Adrenal gland (tissue), 12 donors: ENCODE measurements around the gene SEC16A. TPM values are rescaled to one million over a fixed set of nuclear protein-coding genes. Genes with fewer than 3 reads are reported as not detected.

Experiments
- DNase-seq, 7 donors: peaks; one replicate each; pipeline ENCODE4 v3.0.0-alpha.2; 2019 to 2020
- H3K27ac ChIP-seq, 5 donors: fragments of 200-600 bp; sonication (generic) in 4 of 5; 1 replicate in 3 of 5; 2 replicates in 2 of 5; pipeline versions ENCODE4 v1.5.1 to v1.8.0; 2016 to 2020; ENCODE audit warnings: mild to moderate bottlenecking in 1 of 5
- H3K27me3 ChIP-seq: fragments of 200-600 bp; 2 replicates; pipeline ENCODE4 v1.8.0; 2021
- H3K36me3 ChIP-seq, 2 donors: fragments of 200-600 bp; replicated peaks in 1 of 2; 1 replicate in 1 of 2; 2 replicates in 1 of 2; pipeline versions ENCODE4 v1.5.1 to v1.8.0; 2018 to 2022
- H3K4me1 ChIP-seq, 2 donors: fragments of 200-600 bp; replicated peaks in 1 of 2; 1 replicate in 1 of 2; 2 replicates in 1 of 2; pipeline versions ENCODE4 v1.5.1 to v1.8.0; 2018 to 2021
- H3K4me3 ChIP-seq, 4 donors: fragments of 200-600 bp; sonication (generic) in 3 of 4; one replicate each; pipeline ENCODE4 v1.5.1; 2016 to 2018
- H3K9me3 ChIP-seq, 3 donors: fragments of 200-600 bp; sonication (generic) in 1 of 3; replicated peaks in 1 of 3; 1 replicate in 2 of 3; 2 replicates in 1 of 3; pipeline versions ENCODE4 v1.5.1 to v1.8.0; 2016 to 2021
- CTCF ChIP-seq, 6 experiments: fragments of 450-650 bp in 4 of 6; fragments of 200-600 bp in 2 of 6; sonication (generic) in 1 of 6; IDR thresholded peaks; 1 replicate in 5 of 6; 2 replicates in 1 of 6; pipeline versions ENCODE4 v1.5.1 to v1.8.0; 2016 to 2021; ENCODE audit warnings: antibody characterized with exemption in 6 of 6, mild to moderate bottlenecking in 2 of 6, moderate library complexity in 1 of 6
- POLR2A ChIP-seq, 2 donors: fragments of 450-650 bp; IDR thresholded peaks; one replicate each; pipeline ENCODE4 v1.6.1; 2017; ENCODE audit warnings: antibody characterized with exemption in 2 of 2, mild to moderate bottlenecking in 2 of 2, moderate library complexity in 1 of 2
- WGBS, 4 donors: extraction: QIAGEN DNeasy Blood & Tissue Kit in 2 of 4; methylation state at CpG; one replicate each; pipeline versions ENCODE4 v1.1.5 to v1.1.7; 2013 to 2017; 5-methylcytosine and 5-hydroxymethylcytosine counted together
- intact Hi-C, 2 donors: fragments of 100-400 bp; cut with DNase I; formaldehyde crosslinking; loops; one replicate each; pipeline versions ENCODE4 v1.14.1 to v1.15.0; 2022 to 2023
- polyA plus RNA-seq, 3 donors: library from polyadenylated mRNA; stranded (reverse); fragments of 200-250 nt in 2 of 3; fragments of 350-450 nt in 1 of 3; fragmentation: Illumina TruSeq in 1 of 3; extraction: RNeasy Lipid Tissue Mini Kit (QIAGEN cat#74804) in 1 of 3; gene quantifications; one replicate each; pipeline ENCODE4 v1.2.3, GENCODE V29; 2013 to 2014
- total RNA-seq, 9 donors: library from RNA; depleted of rRNA in 4 of 9; stranded (reverse); fragments of >200 nt in 4 of 9; fragments of 120-200 nt in 1 of 9; fragmentation: NEBNext Ultra II Directional in 1 of 9; extraction: Animal tissue kit (Norgen Biotek cat#: 25700) in 1 of 9; gene quantifications; one replicate each; pipeline versions ENCODE4 v1.1.0 to v1.2.4, GENCODE V29; 2013 to 2023
- donor health status: healthy with polysubstance abuse.
- donor health status: Bipolar disorder and iron deficiency.
- donor health status: DM: yes; HTN: yes; CAD: no.
- donor health status: DM: no; HTN: no; CAD: no.
- donor health status: DM: no; HTN: no; CAD: no.
- donor health status: DM: yes; HTN: yes; CAD: no.

SEC16A gene
- total and polyA plus RNA-seq, 12 donors: 18.8 to 107 (median 56.5) TPM

- intact Hi-C loops: no loop called here
- Histone ChIP-seq H3K36me3 (peaks cover 0 to 60% of the 10 kb centered on the region in 2 donors), H3K27me3 (no peaks in the 10 kb centered on the region), H3K27ac (no peak overlapping the region), H3K9me3 (no peaks in the 10 kb centered on the region), H3K4me1 (no peaks in the 10 kb centered on the region), H3K4me3 (no peak overlapping the region)
- no peak for DNase-seq
- TF ChIP-seq CTCF (IDR thresholded peaks at IDR 0.05) (no peak), POLR2A (IDR thresholded peaks at IDR 0.05) (no peak)
- WGBS, 4 donors: 93 to 96% (median 94%) methylated on average over 29 to 43 of the region's 43 CpGs
Measured at GRCh38 chr9:136423432-136424146, 59.3 kb downstream of the SEC16A start.

- H3K36me3 ChIP-seq: peaks cover 0 to 67% of the 10 kb centered on the region in 2 donors
- 91 to 96% (median 94%) methylated on average over 24 to 26 of the region's 26 CpGs for WGBS, 4 donors
- intact Hi-C loops: no loop called here
Measured at GRCh38 chr9:136422876-136423275, 60.0 kb downstream of the SEC16A start.

DNA sequence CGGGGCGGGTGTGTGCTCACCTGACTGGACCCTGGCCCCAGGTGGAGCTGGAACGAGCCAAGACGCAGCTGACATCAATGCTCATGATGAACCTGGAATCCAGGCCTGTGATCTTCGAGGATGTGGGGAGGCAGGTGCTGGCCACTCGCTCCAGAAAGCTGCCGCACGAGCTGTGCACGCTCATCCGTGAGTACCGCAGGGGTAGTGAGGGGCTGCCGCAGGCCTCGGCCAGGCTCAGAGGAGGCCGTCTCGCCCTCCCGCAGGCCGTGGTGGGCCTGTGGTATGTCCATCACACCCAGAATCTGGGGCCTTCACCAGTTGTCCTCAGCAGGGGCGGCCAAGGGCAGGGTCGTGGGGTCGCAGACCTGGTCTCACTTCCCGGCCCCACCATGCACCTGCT is 61.0 kb downstream of the SEC16A start:
- TF ChIP-seq POLR2A (IDR thresholded peaks at IDR 0.05) (no peak), CTCF (IDR thresholded peaks at IDR 0.05) (no peak)
- no peaks in the 10 kb centered on the region for H3K4me1 ChIP-seq
- intact Hi-C loops: no loop called here
- no peak overlapping the region for H3K27ac ChIP-seq
- DNase-seq: no peak
- H3K4me3 ChIP-seq: no peak overlapping the region
- H3K36me3 ChIP-seq: peaks cover 0 to 78% of the 10 kb centered on the region in 2 donors
- no peaks in the 10 kb centered on the region for H3K27me3 ChIP-seq
- H3K9me3 ChIP-seq: no peaks in the 10 kb centered on the region
- WGBS, 4 donors: 85 to 93% (median 91%) methylated on average over 10 to 21 of the region's 21 CpGs

More at GRCh38 chr9:136422876-136423275, 60.0 kb downstream of the SEC16A start:
- Histone ChIP-seq H3K27me3 (no peaks in the 10 kb centered on the region), H3K4me1 (no peaks in the 10 kb centered on the region), H3K27ac (no peak overlapping the region), H3K9me3 (no peaks in the 10 kb centered on the region), H3K4me3 (no peak overlapping the region)
- DNase-seq: no peak
- no peak for TF ChIP-seq CTCF (IDR thresholded peaks at IDR 0.05)
- TF ChIP-seq POLR2A (IDR thresholded peaks at IDR 0.05): no peak

DNA sequence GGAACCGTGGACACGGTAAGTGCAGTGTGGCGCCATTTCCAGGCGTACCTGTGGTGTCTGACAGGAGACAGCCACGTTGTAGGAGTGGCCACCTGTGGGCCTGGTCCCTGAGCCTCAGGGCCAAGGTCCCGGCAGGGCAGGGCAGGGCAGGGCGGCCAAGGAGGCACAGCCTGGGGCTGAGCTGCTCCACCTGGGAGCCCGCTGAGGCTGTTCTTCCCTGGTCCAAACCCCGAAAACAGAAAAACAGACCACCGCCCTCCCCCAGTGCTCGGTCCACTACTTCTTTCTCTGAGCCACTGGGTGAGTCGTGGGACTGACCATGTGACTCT is 63.8 kb downstream of the SEC16A start:
- no peak overlapping the region for H3K27ac ChIP-seq

More for the DNA sequence above, 63.8 kb downstream of the SEC16A start:
- 88 to 95% (median 92%) methylated on average over 7 to 12 of the region's 12 CpGs for WGBS, 4 donors
- Histone ChIP-seq H3K4me3 (no peak overlapping the region), H3K27me3 (no peaks in the 10 kb centered on the region), H3K4me1 (no peaks in the 10 kb centered on the region), H3K36me3 (peaks cover 0 to 100% of the 10 kb centered on the region in 2 donors), H3K9me3 (no peaks in the 10 kb centered on the region)
- intact Hi-C loops: no loop called here
- no peak for DNase-seq
- no peak for TF ChIP-seq CTCF (IDR thresholded peaks at IDR 0.05)
- TF ChIP-seq POLR2A (IDR thresholded peaks at IDR 0.05): no peak
